HG02943 (cell line): Measurements from ENCODE around the gene NUFIP1.
"Not testable (repeated sequence)": the region's sequence is repeated elsewhere in the genome, so short reads cannot be mapped to it uniquely, and the experiment has no call there.

Experiments
- ATAC-seq: cut with Tn5 transposase; IDR thresholded peaks from one replicate; pipeline ENCODE4 v1.9.1; 2021; ENCODE audit warnings: mild to moderate bottlenecking, low read depth, moderate library complexity; ENCODE audit not compliant: unreplicated experiment

NUFIP1 gene

DNA sequence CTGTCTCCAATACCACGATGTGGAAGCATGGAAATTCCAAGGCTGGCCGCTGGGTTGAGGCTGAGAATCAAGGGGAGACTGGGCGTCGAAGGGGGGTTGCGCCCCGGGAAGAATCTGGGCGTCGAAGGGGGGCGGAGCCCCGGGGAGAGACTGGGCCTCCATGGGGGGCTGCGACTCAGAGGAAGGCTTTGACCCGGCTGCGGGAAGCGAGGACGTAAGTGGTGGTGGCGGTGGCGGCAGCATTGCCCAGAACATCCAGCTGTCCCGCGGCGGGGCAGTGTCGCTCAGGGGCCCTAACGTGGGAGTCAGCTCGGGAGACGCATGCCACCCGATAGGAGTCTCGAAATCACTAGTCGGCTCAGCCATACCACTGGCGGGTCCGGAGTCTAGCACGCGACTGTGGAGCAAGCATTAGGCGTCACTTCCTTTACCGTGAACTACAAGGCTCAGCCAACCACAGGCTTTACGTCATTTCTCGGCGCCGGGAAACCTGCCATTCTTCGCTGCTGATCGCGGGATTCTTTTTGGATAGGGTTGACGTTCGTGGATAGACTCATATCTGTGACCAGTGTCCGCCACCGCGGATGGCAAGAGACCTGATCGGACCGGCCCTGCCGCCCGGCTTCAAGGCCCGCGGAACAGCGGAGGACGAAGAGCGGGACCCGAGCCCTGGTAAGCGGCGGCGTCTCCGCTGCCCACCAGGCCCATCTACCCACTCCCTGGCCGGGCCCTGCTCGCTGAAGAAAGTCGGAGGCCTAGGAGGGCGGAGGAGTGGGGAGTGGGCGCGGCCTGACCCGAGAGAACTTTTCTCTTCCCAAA lies at the start of gene NUFIP1, which contains the start of gene GPALPP1:
NUFIP1 (minus strand) TSS at position 401 of the 819 bp plus-strand sequence; CDS start at position 366, 35 bp downstream.
GPALPP1 (plus strand) TSS at position 468 of the 819 bp plus-strand sequence; CDS start at position 585, 117 bp downstream.
- peak; percentile 98 for ATAC-seq

DNA sequence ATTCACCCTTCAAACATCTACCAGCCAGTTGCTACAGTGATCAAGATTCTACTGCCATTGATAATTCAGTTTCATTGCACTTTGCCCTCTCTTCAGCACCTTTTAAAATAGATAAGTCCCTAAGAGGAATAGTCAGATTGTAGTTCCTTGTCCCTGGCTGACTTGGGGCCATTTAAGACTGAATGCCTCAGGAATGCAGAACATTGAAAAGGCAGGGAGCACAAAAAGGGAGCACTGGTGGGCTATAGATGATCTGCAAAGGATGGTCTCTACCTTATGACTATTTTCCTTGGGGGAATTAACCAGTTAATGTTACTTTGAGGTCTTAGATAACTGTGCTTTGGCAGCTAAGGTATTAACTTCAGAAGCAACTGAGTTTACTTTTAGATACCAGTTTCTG lies 46.9 kb upstream of the NUFIP1 start:
- ATAC-seq: no peak

DNA sequence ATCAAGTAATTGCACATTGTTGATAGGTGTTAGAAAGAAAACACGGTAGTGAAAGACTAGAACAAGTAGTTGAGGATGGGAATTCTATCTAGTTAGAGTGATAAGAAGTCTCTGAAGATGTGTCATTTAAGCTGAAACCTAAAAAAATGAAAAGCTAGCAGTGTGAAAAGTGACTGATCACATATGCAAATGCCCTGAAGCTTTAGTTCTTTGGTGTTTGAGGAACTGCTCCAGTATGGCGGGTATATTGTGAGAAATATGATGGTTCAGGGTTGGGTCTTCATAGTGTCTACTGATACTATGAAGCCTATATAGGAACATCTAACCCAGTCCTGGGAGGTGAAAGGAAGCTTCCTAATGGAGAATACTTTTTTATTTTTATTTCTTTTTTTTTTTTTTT lies 45.1 kb upstream of the NUFIP1 start:
- ATAC-seq: no peak

DNA sequence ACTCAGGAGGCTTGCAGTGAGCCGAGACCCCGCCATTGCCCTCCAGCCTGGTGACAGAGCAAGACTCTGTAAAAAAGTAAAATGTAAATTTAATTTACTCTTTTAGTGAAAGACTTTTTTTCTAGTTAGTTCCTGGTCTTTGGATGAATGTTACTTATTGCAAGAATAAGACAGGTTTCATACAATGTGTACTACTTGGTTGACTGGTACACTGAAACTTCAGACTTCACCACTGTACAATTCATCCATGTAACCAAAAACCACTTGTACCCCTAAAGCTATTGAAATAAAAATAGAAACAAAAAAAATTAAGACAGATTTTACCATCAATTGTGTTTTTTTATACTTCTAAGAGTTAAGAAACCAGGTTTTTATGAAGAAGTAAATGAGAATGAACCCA lies 35.6 kb upstream of the NUFIP1 start:
- ATAC-seq: no peak

DNA sequence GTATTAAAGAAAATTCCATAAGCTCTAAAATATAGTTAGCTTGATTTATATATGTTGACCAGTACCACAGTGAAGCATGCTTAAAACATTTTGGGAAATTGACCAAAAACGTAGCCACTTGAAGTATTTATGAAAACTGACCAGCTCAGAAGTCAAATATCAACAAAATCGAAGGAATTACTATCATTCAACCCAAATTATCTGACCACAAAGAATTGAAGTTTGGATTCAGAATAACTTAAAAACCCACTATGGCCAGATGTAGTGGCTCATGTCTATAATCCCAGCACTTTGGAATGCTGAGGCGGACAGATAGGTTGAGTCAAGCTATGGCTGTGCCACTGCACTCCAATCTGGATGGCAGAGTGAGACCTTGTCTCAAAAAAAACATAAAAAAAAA lies 32.0 kb upstream of the NUFIP1 start:
- no peak for ATAC-seq

DNA sequence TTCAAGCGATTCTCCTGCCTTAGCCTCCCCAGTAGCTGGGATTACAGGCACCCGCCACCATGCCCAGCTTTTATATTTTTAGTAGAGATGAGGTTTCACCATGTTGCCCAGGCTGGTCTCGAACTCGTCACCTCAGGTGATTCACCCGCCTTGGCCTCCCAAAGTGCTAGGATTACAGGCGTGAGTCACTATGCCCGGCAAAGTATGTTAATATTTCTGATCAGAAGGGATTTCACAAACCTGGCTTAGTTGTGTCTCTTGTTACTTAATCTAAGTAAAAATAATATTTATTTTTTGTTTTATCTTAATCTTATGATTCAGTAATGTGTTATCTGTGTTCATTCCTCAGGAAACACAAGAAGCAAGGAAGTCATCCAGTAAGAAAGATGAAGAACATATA lies 30.7 kb upstream of the NUFIP1 start:
- ATAC-seq: not testable (repeated sequence)

DNA sequence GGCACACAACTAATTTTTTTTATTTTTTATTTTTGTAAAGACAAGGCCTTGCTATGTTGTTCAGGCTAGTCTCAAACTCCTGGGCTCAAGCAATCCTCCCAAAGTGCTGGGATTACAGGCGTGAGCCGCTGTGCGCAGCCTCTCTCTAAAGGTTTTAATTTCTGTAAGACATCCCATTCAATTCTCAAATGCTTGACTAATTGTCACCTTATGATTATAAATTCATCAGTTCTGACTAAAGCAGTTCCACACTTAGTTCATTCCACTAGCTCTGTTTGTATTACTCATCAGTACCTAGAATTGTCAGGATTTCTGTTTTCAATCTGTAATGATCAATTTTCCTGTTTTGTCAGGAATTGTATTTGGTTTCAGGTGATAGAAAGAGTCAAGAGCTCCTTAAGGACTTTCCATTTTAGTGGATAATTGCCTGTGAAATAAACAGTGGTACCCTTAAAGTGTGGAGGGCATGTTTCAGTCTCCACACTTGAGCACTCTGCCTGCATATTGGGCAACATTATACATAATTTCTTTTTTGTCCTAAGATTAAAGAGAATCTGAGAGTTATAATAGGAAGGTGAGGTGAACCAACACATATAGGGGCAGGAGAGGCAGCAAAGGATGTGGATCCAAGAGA lies 27.6 kb upstream of the NUFIP1 start:
- ATAC-seq: no peak

DNA sequence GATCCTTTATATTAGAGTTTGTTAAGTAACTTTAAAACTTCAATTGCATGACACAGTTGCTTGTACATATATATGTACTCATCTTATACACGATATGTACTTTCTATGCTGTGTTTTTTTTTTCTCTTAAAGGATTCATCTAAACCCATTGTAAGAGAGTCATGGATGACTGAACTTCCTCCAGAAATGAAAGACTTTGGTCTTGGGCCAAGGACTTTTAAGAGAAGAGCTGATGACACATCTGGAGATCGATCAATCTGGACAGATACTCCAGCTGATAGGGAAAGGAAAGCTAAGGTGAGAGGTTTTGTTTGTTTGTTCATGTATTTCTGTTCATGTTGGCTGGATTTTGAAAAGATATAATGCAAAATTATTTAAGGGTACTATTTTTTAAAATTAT lies 26.0 kb upstream of the NUFIP1 start:
- no peak for ATAC-seq

DNA sequence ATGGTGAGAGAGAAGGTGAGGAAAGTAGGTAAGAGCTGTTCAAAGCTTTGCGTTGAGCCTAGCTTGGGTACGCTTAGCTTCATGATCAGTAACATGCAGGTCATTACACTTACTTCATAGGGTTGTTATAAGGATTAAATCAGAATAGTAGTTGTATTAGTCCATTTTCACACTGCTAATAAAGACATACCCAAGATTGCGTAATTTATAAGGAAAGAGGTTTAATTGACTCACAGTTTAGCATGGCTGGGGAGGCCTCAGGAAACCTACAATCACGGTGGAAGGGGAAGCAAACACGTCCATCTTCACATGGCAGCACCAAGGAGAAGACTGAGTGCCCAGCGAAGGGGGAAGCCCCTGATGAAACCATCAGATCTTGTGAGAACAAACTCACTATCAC lies 21.9 kb upstream of the NUFIP1 start:
- no peak for ATAC-seq

DNA sequence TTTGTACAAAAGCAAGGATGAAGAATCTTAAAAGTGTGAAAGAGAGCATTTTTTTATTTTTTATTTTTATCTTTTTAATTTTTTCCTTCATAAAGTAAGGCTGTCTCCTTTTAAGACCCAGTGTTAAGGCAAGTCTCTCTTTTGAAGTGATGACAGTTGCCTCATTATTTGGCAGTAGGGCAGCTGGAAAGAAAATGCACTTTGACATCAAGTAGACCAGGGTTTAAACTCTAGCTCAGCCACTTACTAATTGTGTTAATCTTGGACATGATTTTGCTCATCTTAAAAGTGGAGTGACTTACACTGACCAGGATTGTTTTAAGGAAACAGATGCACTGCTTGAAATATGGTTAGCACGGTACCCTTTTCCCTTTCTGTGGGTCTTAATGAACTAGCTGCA lies 18.6 kb upstream of the NUFIP1 start:
- no peak for ATAC-seq

DNA sequence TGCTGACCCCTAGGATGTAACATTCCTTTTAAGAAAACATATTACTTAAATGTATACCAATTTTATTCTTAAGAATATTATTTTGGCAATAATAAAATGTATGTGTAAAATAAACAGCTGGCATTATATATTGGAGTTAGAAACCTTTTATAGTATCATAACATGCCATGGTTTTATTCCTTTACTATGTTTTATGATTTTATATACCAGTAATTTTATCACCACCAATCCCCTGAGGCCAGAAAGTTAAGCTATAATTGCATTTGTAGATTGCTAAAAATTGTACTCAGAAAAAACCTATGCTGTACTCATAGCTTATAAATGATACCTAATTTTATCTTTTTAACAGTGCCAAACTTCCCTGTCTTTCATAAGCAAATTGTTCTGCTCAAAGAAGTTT lies 18.0 kb upstream of the NUFIP1 start:
- ATAC-seq: no peak

DNA sequence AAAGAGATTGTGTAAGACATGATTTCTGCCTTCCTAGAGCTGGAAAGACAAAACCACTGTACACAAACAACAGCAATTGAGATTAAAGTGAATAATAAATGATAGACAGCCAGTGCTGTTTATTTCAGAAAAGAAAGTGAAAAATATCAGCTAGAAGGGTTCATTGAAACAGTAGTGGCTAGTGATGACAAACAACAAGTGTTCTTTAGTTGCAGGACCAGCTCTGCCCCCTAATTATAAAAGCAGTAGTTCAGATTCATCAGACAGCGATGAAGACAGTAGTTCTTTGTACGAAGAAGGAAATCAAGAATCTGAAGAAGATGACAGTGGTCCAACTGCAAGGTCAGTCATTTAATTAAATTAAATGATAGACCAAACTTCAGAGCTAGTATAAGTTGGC lies 14.8 kb upstream of the NUFIP1 start:
- ATAC-seq: no peak

DNA sequence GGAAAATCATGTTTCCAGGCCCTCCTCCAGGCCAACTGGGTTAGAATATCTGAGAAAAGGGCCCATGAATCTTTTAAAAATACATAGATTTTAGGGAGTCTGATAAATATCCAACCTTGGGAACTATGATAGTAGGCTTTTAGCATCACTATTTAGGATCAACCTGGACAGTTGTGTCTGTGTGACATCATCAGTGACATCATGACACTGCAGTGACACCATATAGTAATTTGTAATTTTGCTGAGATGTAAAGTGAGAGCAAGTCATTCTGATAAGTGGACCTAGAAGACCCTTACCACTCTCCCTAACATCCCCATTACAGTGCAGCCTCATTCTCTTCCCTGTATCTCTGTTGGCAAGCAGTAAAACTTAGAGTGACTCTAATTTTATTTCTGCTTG lies 14.1 kb upstream of the NUFIP1 start:
- ATAC-seq: no peak

DNA sequence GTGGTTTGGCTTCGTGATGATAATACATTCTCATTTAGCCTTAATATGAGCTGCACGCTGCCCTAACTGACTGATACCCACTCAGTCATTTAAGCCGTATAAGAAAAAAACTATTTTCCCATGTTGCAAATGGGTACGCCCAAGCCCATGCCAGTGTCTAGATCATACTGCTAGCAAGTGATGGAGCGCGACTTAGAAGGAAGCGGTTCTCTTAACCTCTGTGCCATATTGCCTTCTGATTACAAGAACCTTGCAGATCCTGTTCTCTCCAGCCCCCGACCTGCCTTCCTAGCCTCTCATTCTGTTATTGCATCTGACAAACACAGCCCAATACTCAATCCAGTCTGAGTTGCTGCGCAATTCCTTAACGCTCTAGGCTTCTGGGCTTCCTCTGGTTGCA lies 670 bp upstream of the NUFIP1 start:
- peak; percentile 10 for ATAC-seq

DNA sequence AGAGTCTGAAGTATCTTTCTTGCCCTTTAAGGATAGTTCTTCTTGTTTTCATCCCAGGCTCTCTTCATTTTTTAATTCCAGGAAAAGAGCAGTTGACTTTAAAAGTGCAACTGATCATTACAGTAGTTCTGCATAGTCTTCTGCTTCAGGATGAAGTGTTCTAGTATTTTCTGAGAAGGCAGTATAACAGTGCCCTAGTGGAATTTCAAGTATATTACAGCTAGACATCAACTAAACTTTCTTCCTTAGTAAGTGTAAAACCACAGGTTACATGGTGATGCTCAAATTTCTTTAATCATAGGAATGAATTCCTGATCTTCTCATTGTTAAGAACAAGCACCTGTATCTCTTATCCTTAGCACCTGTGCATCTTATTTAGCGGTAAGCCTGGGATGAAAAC lies 10.9 kb downstream of the NUFIP1 start:
- ATAC-seq: no peak

DNA sequence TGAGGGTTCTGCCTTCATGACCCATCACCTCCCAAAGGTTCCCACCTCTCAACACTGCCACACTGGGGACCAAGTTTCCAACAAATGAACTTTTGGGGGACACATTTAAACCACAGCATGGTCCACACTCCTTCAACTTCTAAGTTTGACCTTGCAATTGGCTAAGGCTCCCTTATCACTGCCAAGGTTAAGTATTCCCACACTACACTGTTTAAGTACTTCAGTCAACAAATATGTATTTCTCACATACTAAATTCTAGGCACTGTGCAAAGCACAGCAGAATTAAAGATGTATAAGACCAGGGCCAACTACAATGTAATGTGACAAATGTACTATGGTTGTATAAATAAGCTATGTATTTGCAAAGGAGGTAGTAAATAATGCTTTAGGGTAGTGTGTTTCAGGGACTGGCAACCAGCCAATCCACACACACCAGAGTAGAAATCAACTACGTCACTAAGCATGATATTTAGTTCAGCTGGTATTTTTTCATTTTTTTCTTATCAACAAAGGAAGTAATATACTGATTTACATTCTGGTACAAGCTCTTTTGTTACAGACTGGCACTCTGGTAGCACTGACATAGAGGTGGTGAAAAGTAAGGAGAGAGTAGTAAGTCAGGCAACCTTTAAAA lies 12.2 kb downstream of the NUFIP1 start:
- ATAC-seq: no peak

DNA sequence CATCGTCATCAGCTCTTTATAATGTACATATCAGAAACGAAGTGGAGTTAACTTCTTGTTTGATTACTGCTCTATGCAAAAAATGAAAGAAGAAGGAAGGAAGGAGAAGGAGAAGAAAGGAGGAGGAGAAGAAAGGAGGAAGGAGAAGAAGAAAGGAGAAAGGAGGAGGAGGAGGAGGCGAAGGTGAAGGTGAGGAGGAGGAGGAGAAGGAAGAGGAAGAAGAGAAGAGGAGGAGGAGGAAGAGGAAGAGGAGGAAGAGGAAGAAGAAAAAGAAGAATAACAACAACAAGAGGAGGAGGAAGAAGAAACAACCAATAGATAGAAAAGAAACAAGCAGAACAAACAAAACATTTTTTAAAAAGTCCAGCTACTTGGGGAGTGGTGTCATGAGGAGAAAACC lies 13.1 kb downstream of the NUFIP1 start:
- ATAC-seq: no peak

DNA sequence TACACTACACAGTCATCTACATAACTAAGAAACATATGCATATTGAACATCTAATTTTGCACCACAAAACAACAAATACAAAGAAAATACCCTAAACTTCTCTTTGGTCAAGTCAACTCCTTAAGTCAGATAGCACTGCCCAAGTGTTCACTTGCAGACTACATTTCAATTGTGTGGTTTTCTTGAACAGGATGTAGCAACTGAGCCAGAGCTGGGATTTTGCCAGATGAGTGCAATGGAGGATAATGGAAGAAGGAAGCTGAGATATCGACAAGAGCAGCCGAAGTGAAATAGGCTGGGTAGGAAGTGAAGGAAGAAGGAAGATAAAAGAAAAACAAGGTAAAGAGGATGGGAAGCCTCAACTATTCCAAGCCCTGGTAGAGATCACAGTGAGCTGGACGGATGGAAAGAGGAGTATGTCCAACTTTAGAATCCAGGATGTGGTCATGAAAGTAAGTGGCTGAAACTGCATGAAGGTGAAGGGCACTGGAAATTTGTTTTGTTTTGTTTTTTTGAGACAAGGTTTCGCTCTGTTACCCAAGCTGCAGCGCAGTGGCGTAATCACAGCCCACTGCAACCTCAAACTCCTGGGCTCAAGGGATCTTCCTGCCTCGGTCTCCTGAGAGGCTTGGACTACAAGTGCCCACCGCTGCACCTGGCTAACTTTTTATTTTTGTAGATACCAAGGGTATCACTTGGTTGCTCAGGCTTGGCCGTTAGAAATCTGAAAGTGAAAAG lies 15.0 kb downstream of the NUFIP1 start:
- ATAC-seq: no peak

DNA sequence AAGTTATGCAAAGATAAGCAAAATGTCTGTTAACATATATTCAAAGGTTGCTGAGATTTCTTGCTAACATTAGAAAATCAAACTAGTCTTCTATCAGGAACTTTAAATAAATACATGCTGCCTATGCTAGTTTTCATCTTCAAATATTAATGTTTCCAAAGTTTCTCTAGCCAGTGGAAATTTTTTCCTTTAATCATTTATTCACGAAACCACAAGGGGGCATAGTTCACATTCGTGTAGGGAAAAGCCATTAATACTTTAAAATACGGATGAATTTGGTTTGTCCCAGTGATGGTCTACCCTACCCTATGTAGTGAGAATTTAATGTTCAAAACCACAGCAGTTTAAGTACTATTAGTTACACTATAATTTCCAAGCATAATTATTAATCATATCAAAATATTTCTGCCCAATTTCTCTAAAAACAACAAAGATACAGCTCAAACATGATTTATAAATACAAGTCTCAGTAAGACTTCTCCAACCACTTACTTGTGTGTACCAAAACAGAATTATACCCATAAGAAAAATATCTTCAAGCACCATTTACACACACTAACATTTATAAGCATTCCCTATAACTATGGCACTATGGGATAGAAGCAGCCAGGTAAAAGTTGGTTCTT lies 16.2 kb downstream of the NUFIP1 start:
- ATAC-seq: no peak
